ENCODE measurements around the gene COL25A1.

DNA sequence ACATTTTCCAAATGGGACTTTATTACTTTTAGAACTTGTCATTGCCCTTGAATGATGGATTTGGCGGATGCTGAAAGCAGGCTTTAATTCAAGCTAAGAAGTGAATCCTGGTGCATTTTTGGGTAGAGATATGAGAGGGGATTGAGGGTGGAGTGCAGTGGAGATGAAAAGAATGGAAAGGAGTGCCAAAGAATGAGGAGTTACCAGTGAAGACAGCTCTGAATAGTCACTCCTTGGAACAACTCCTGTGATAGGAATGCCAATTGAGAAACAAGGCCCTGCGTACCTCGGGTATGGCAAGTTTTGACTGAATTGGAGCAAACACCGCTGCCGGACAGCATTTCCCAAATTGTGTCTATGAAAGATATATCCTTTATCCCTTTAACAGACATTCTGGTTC lies 503.2 kb downstream of the COL25A1 start:
- TF ChIP-seq POLR2AphosphoS5 (IDR thresholded peaks at IDR 0.05; ENCODE audit: low read depth, low read length) (no peak), POLR2A (IDR thresholded peaks at IDR 0.05; ENCODE audit: low read depth, low read length) (no peak), TAF1 (IDR thresholded peaks at IDR 0.05; ENCODE audit: borderline replicate concordance, low read depth, low read length) (no peak)

All from GM12892 (cell line).